HG02981 (cell line): Measurements from ENCODE around the gene CNTLN.
"Not testable (repeated sequence)": the region's sequence is repeated elsewhere in the genome, so short reads cannot be mapped to it uniquely, and the experiment has no call there.

ENCODE experiments used
- ATAC-seq: cut with Tn5 transposase; IDR thresholded peaks from one replicate; pipeline ENCODE4 v1.9.1; 2021; ENCODE audit warnings: mild to moderate bottlenecking, moderate library complexity; ENCODE audit not compliant: unreplicated experiment

CNTLN gene

GRCh38 chr9:17490110-17490509 is 355.3 kb downstream of the CNTLN start:
- no peak for ATAC-seq

- ATAC-seq = no peak
These were observed 356.9 kb downstream of the CNTLN start for GRCh38 chr9:17491780-17492179.

DNA sequence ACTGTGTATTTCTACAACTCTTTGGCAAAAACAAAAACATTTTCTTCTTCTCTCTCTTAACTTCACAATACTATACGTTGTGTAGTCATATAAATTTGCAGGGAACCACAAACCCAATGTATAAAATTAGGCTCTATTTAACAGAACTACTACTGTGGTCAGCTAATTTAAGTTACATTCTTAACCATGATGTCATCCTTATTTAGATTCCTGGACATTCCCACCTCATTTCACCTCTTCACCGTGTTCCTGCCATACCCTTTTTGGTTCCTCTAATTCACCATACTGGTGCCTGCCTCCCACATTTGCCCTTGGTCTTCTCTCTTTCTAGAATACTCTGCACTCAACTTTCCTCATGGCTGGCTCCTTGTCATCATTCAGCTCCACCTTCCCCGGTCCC is 368.4 kb downstream of the CNTLN start:
- no peak for ATAC-seq

DNA sequence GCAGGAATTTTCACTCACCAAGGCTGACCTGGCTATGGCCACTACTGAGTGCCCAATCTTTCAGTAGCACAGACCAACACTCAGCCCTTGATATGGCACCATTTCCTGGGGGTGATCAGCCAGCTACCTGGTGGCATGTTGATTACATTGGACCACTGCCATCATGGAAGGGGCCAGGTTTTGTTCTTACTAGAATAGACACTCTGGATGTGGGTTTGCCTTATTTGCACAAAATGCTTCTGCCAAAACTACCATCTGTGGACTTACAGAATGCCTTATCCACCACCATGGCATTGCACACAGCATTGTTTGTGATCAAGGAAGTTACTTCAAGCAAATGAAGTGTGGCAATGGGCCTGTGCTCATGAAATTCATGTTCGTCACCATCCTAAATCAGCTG is 374.3 kb downstream of the CNTLN start:
- ATAC-seq = no peak

- no peak for ATAC-seq
These were observed 374.9 kb downstream of the CNTLN start for GRCh38 chr9:17509701-17510100.

GRCh38 chr9:17519761-17520160 is 384.9 kb downstream of the CNTLN start:
- no peak for ATAC-seq

GRCh38 chr9:17520268-17521064 is 385.6 kb downstream of the CNTLN start:
- ATAC-seq = no peak

- no peak for ATAC-seq
These were observed 386.4 kb downstream of the CNTLN start for GRCh38 chr9:17521100-17521855.

DNA sequence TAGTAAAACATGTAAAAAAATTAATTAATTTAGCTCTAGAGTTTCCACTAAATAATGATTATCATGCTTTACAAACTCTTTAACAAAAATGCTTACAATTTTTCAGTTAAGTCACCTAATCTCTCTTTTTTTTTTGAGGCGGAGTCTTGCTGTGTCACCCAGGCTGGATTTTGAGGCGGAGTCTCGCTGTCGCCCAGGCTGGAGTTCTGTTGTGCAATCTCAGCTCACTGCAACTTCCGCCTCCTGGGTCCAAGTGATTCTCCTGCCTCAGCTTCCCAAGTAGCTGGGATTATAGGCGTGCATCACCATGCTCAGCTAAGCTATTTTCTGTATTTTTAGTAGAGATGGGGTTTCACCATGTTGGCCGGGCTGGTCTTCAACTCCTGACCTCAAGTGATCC is 391.9 kb downstream of the CNTLN start:
- not testable (repeated sequence) for ATAC-seq

DNA sequence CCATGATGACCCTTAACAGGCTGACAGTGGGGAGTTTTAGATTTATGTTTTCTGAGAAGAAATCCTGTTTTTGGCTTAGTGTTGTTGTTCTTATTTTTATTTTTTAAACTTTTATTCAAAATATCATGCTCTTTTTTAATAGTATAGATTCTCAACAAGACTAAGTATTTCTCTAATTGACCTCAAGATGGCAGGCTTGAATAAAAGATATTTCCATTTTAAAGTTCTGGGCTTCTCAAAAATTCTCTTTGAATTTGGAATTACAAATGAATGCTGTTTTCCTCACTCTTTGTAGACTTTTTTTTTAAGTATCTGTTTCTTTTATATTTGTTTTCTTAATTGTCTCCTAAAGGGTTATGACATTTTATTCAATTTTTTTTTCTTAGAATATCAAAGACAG is 394.0 kb downstream of the CNTLN start:
- ATAC-seq = no peak

DNA sequence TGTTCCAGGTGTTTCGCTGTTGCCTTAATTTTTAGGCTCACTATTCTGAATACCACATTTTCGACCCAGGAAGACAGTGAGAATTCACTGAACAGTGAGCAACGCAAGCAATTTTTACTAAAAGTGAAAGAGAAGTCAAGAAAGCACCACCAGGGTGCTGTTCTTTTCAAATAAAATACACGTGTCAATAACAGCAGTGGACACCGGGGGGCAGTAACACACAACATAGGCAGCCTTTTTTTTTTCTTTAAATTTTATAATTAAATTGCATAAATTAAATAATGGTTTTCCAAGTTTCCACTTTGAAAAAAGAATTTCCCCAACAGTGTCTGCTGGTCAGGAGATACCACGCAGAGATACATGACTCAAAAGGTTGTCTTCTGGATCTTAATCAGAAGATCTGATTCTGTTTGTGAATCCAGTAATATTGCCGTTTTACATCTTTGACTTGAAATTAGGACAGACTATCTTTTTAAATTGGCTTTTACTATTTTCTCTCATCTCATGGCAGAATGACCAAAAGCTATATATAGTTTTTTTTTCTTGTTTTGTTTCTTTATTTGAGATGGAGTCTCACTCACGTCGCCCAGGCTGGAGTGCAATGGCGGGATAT is 396.9 kb downstream of the CNTLN start:
- peak; percentile 91 for ATAC-seq

DNA sequence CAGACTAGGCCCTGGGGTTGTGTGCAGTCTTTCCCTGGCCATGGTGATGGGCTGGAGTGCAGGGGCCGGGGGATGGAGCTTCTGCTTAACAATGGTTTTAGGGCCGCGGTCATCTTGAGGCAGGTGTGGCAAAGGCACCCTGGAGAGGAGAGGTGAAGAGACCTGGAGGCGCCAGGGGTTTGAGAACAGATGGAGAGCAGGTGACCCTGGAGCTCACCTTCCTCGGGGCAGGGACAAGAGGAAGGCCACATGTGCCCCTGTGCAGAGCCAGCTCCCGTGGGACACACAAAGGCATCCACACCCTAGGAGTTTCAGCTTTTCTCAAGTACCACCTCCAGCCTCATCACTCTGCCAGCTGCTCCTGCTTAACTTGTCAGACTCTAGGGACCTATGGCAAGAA is 397.6 kb downstream of the CNTLN start:
- ATAC-seq = no peak

DNA sequence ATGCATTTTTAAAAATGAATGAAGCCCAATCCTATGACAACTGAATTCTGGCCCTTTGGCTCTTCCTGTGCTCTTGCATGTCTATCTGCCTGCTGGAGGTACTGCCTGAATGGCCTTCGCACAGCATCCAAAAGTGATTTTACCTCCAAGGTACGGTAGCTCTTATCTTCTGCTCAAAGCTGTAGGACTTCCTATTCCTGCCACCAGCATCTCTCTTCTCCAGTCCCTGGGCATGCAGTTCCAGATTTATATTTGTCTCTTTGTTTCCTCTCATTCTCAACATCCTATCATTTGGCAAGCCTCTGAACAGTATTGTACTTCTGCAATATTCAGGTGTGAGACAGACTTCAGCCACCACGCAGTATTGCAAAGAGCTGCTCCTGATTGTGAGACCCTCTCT is 400.3 kb downstream of the CNTLN start:
- ATAC-seq = no peak

- no peak for ATAC-seq
These were observed 401.2 kb downstream of the CNTLN start for GRCh38 chr9:17536027-17536426.

DNA sequence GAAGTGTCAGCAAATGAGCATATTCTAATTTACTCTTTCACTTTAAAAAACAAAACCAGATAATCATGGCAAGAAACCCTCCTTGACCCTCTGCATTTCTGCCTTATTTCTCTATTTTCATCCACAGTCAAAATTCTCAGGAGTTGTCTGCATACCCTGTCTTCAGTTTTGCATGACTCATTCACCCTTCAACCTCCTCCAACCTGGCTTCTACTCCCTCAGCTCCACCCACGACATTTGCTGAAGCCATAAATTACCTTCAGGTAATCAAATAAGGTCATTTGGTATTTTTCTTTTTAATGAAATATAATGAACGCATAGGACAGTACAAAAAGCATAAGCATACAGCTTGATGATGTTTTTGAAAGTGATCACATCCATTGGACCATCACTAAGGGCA is 416.2 kb downstream of the CNTLN start:
- no peak for ATAC-seq
